Right lung (tissue), 10 donors: Measurements from ENCODE around the gene HOXB6. TPM values are rescaled to one million over a fixed set of nuclear protein-coding genes. Genes with fewer than 3 reads are reported as not detected.

ENCODE experiments used
- DNase-seq, 2 donors: peaks; one replicate each; pipeline ENCODE4 v3.0.0-alpha.2; 2013
- long read RNA-seq, 8 donors: transcript quantifications; one replicate each; lab custom pipeline, GENCODE V29; 2026
- polyA plus RNA-seq, 5 donors: library from polyadenylated mRNA; unstranded; fragments of 120-200 nt; gene quantifications; one replicate each; pipeline versions ENCODE4 v1.2.1 to v1.2.3, GENCODE V29; 2013; ENCODE audit warnings: inconsistent platforms in 1 of 5, low replicate concordance in 1 of 5; ENCODE audit not compliant: insufficient read length in 5 of 5, insufficient read depth in 1 of 5

Gene HOXB6
- 10 to 100 TPM; 11.9 to 14.9 (median 13.3) TPM for polyA plus RNA-seq
- long read RNA-seq, donor 1, partial matches to known transcripts = 9 of 9 reads
- long read RNA-seq, donor 1, other reads (novel, unspliced or antisense) = 0 of 9 reads
- long read RNA-seq, donor 2, partial matches to known transcripts = 8 of 8 reads
- long read RNA-seq, donor 2, other reads (novel, unspliced or antisense) = 0 of 8 reads
- long read RNA-seq, donor 3, partial matches to known transcripts = 9 of 9 reads
- long read RNA-seq, donor 3, other reads (novel, unspliced or antisense) = 0 of 9 reads
- long read RNA-seq, donor 4 = 0 reads
- long read RNA-seq, donor 5, partial matches to known transcripts = 16 of 17 reads
- long read RNA-seq, donor 5, other reads (novel, unspliced or antisense) = 0 of 17 reads
- long read RNA-seq, donor 6, partial matches to known transcripts = 14 of 14 reads
- long read RNA-seq, donor 6, other reads (novel, unspliced or antisense) = 0 of 14 reads
- long read RNA-seq, donor 7, partial matches to known transcripts = 5 of 5 reads
- long read RNA-seq, donor 7, other reads (novel, unspliced or antisense) = 0 of 5 reads
- long read RNA-seq, donor 8, partial matches to known transcripts = 5 of 6 reads
- long read RNA-seq, donor 8, other reads (novel, unspliced or antisense) = 0 of 6 reads

DNA sequence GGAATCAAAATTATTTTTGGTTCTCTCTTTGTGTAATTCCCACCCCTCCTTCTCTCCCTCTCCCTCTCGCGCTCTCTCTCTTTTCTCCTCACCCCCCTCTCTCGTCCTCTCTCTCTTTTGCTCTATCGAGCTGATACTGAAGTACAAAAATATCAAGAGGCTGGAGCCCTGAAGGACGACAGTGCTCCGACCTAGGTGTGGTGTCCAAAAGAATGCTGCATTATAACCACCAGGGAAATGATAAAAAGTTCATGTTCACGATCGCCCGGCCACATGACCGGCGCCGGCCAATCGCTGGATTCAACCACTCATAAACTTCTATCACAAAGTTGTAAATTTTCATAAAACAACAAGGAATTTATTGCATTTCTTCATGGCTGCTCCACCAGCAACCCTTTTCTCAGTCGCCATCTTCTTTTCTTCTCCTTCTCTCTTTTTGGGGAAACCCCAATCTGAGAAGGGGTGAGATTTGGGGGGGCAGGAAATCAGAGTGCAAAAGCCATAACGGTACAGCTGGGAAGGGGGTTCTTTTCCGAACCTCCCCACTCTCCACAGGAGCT lies at the start of gene HOXB6:
TSS of gene HOXB6 (minus strand) at position 217 of the 560 bp plus-strand sequence. CDS start 6,836 bp downstream, outside the sequence.
- no peak for DNase-seq

DNA sequence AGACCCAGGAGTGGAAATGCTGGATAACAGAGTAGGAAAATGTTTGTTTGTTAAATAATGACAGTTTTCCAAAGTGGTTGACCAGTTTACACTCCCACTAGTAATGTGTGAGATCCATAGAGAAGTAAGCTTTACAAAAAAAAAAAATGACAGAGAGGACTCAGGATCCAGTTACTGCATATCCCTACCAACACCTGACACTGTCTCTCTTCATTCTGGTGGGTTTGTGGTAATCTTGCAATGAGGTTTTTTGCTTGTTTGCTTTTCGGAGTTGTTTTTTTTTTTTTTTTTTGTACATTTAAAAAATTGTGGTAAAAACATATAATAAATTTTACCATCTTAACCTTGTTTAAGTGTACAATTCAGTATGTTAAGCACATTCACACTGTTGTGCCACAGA lies 45.0 kb upstream of the HOXB6 start:
- DNase-seq = no peak

DNA sequence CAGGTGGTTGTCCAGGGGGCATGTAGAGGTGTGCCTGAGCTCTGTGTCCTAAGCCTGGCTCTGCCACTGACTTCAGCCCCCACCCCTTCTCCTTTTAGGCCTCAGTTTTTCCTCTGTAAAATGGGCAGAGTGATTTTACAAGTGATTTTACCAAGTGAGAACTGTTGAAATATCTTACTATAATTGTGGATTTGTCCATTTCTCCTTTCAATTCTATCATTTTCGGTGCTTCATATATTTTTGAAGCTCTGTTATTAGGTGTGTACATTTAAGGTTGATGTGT lies 43.1 kb upstream of the HOXB6 start:
- DNase-seq = no peak

DNA sequence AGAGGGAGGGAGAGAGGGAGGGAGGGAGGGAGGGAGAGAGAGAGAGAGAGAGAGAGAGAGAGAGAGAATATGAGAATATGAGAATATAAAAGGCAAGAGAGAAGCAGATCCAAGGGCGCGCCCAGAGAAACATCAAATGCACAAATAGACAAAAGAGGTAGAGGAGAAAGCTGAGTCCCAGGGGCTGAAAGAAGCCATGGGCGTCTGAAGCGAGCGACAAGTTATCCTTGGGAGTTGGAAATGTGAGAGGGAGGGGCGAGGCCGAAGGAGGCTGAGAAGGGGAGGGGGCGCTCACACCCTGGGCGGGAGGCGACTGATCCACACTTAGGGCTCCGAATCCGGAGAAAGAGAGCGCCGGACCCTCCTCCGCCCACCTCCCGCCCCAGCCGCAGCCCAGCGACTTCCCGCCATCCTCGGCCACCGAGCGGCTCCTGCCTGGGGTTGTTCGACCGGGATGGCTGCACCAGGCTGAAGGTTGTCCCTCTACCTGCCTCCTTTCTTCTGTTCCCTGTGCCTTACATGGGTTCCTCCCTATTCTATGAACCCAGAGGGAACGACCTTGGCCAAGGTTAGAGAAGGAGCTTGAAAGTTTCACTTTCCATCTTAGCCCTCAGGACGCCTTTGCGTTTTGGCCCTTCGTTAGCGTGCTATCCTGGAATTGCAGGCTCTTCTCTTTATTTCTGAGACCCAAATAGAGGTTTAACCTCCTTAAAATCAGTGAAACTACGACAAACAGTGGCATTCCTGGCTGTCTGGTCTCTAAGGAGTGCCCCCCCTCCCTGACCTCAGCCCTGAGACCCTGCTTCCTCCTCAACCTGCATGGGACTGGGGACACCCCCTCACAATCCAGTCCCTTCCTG lies 42.5 kb upstream of the HOXB6 start:
- DNase-seq = no peak

GRCh38 chr17:48646183-48647102 lies 41.7 kb upstream of the HOXB6 start:
- DNase-seq = no peak

- DNase-seq = no peak
These were observed 40.9 kb upstream of the HOXB6 start for GRCh38 chr17:48645639-48646182.

- DNase-seq = no peak
These were observed 40.2 kb upstream of the HOXB6 start for GRCh38 chr17:48644910-48645557.

DNA sequence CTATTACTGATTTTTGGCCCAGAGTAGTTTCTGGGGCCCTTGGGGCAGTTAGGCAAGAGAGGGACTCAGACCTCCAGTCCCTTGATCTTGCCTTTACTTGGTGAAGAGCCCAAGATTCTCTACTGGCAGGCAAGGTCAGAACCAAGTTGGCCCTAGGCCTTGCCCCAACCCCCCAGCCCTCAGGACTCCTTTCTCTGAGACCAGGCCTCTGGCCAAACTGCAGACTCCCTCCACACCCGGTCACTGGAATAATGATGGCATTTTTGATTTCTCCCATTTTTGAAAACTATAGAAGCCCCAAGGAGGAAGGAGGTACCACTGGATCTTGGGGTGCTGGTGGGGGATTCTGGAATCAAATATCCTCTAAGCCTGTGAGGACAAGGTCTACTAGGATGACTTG lies 39.4 kb upstream of the HOXB6 start:
- DNase-seq = no peak

DNA sequence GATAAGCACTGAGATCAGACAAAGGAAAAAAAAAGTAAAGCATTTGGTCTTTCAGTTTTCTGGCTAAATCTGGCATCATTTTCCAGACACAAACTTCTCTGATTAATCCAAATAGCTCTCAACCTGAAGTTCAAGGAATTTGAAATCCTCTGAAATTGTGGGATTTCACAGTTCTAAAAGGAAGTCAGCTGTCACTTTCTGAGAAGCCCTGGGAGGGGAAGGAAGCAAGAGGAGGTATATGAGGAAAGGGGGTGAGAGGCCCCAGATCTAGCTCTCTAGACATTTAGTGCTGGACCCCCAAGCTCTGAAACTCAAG lies 38.9 kb upstream of the HOXB6 start:
- no peak for DNase-seq

- DNase-seq = no peak
These were observed 38.3 kb upstream of the HOXB6 start for GRCh38 chr17:48642843-48643696.

DNA sequence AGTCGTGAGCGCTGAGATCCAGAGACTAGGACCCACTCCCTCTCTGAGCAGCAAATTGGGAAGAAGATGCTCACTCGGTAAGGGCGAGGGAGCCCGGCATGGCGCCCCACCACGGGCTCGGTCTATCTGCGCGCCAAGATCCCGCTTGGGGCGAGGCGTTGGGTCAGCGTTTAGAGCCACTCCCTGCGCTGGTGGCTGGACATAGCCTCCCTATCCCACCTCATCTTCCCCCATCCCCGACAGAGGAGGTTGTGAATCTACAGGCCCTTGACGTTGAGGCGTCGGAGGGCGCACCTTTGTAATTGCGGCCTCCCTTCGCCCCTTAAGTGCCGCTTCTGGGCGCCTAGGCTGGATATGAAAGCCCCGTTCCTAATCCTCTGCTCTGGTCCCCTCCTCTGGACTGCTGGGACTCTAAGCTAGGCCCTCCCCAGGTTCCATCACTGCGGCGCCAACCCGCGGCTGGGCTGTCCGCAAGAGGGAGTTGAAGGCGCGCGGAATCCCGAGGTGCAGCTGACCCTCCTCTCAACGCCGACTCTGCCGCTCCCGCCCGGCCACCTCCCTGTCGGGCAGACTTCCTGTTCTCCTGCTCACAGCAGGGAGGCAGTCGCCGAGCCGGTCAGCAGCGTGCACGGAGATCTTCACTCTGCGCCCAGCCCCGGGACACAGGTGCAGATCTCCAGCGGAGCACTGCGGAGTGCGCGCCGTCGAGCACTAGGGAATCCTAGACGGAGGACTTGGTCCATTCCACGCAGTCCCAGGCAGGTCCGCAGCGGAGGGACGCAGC lies 37.5 kb upstream of the HOXB6 start:
- no peak for DNase-seq

- DNase-seq = no peak
These were observed 36.8 kb upstream of the HOXB6 start for GRCh38 chr17:48641541-48642058.

DNA sequence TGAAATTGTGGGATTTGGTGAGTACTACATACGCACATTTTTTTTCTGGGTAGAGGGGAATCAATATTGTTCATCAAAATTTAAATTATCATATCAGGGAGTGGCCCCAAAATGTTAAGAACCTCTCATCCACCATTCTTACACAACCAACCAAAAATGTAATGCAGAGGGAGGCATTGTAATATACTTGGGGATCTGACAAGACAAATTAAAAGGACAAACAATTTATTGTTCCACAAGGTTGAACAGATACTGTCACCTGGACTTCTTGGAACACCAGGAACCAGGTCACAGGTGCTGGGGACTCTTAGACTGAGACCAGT lies 36.0 kb upstream of the HOXB6 start:
- DNase-seq = no peak

- no peak for DNase-seq
These were observed 35.4 kb upstream of the HOXB6 start for GRCh38 chr17:48639982-48640857.

DNA sequence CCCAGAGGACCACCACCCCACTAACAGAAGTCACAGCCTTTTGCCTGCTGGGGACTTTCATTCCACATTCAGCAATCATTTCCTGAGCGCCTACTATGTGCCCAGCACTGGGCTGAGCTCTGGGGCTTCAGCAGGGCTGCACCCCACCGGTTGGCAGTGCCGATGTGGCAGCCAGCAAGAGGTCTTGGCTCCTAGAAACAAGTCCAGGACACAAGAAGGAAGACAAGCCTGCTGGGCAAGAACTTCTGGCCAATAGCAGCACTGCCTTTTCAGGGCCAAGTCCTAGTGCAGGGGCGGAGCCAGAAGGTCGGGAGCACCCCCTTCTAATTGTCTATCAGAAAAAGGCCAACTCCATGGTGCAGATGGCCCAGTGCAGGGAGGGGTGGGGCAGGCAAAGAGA lies 34.4 kb upstream of the HOXB6 start:
- no peak for DNase-seq

GRCh38 chr17:48637323-48638260 lies 32.8 kb upstream of the HOXB6 start:
- no peak for DNase-seq
